HG03571 (cell line): Measurements from ENCODE around the gene CXCR4.
"Not testable (repeated sequence)": the region's sequence is repeated elsewhere in the genome, so short reads cannot be mapped to it uniquely, and the experiment has no call there.

Experiments used
- ATAC-seq: cut with Tn5 transposase; IDR thresholded peaks from one replicate; pipeline ENCODE4 v1.9.1; 2021; ENCODE audit not compliant: unreplicated experiment

CXCR4 gene

GRCh38 chr2:136115183-136115761, 2.7 kb downstream of the CXCR4 start:
- no peak for ATAC-seq

- no peak for ATAC-seq
Observed at GRCh38 chr2:136114382-136114781, 3.6 kb downstream of the CXCR4 start.

- ATAC-seq, result no peak
Observed at GRCh38 chr2:136113209-136113971, 4.6 kb downstream of the CXCR4 start.

DNA sequence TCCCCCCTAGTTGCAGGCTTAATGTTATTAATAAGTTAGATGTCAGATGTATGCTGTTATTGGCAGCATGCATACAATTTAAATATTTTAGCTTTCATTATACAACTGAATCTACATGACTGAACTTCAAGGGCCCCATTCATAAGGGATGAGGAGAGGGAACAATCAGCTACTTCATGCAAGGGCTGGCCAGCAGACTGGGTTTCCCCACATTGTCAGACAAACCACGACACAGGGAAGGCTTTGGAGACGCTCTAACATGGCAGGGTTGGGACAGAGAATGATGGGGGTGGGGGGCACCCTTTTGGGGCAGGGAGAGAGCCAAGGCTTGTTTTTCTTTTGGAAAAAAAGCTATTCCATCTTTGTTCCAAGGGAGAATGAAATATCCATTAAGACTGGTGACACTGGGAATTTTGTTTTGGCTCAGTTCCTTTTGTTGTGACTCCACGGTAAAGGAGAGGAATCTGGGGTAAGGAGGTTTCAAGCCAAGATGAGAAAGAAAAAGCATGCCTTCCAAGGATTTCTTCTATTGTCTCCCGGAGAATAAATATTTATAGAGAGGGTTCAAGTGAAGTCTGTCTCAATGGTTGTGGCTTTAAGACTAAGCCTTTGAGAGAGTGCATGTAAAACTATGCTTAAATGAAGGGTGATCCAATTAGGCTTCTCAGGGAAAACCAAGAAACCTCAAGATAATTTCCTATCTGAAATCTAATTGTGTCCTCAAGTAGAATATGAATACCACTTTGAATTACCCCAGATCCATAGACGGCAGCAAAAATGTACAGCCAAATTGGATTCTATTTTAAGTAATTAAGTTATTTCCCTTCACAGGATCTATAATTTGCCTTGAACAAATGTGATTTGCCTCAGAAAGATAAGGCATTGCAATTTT, 5.4 kb downstream of the CXCR4 start:
- no peak for ATAC-seq

- ATAC-seq, result no peak
Observed at GRCh38 chr2:136111711-136112110, 6.2 kb downstream of the CXCR4 start.

DNA sequence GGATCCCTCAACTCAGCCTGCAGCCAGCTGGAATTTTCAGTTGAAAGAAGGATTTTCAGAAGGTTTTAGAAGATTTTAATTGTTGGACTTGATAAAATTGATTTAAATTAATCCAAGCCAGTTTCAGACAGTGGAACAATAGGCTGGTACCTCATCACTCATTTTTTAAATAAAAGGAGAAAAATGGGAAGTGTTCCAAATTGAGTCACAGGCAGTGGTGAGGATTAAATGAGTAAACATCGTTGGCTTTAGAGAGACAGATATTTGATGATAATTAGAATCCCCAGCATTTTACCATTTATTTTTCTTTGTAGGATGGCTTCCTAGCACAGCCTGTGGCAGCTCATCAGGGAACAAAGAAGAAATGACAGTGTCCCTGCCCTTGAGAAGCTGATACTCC, 7.4 kb downstream of the CXCR4 start:
- ATAC-seq, result no peak

DNA sequence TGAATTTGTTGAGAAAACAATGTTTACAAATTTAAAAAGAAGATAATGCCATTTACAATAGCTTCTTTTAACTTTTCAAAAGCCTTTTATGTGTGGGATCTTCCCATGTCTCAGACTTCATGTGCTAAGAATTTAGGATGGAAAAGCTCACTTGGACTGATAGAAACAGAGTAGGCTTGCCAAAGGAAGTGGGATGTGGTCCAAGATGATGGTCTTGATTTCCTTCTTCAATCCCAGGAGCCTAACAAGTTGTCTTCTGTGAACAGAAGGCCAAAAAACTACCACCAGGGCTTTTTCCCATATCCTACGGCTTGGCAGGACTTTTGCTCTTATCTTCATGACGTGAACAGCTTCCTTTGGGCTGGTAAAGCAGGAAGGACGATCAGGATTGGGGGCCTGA, 9.5 kb downstream of the CXCR4 start:
- no peak for ATAC-seq

DNA sequence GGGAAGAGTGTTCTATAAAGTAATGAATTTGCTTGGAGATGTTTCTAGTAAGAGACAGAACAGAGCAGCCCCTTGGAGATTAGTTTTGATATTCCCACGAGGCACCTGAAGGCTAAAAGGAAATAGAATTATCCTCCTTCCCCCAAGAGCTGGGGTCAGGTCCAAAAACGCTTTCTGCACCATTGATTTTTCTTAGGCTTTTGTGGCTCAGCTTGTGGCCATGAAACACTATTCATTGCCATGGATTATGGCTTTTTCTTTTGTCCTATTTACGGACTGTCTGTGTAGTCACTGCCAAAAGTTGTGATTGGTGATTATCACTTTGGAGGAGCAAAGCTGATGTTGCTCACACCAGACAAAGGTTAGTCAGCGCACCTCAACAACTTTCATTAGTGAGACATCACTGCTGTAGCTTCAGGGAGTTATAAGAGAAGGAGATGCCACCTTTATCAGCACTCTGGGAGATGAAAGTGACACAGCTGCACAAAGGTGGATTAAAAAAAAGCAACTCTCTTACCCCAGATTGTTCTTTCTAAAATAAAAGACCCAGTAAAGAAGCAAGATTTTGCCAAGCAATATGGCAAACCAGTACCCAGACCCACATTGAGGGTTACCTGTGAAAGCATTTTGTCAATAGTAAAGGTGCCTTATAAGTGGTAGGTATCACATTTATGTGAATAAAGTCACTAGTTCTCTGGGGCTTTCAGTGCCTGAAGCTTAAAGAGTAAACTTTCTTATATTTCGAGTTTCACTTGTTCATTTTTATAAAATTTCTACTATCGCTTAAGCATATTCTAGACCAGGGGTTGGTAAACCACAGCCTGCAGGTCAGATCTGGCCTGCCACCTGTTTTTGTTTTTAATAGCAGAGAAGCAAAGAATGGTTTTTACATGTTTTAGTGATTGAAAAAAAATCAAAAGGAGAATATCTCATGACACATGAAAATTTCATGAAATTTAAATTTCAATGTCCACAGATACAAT, 10.6 kb downstream of the CXCR4 start:
- peak; percentile 59 for ATAC-seq

GRCh38 chr2:136106505-136106904, 11.4 kb downstream of the CXCR4 start:
- no peak for ATAC-seq

DNA sequence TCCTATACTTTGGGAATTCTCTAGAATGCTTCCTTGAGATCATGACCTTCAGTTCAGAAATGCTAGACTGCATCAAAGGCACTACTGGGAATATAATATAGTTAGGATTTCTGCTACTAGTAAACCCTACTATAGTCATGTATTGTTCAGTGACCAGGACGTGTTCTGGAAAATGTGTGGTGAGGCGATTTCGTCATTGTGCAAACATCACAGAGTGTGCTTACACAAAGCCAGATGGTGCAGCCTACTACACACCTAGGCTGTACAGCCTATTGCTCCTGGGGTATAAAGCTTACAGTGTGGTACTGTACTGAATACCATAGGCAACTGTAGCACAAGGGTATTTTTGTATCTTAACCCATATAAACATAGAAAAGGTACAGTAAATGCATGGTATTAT, 13.0 kb downstream of the CXCR4 start:
- ATAC-seq, result no peak

DNA sequence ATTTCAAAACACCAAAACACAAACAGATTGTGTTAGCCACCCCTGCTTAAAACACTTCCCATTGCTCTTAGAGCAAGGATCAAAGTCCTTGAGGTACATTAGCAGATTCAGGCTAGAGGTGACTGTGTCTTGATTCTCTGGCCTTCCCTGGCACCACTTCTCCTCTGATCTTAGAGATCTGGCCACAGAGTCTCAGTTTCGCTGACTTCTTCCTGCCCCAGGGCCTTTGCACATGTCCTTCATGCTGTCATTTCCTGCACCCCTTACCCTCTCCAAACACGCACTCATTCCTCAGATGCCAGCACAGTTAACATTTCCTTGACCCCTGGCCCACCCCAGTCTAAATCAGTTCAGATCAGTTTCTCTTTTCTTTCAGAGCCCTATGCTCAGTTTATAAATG, 16.9 kb downstream of the CXCR4 start:
- no peak for ATAC-seq

- no peak for ATAC-seq
Observed at GRCh38 chr2:136098441-136098840, 19.5 kb downstream of the CXCR4 start.

- ATAC-seq, result no peak
Observed at GRCh38 chr2:136093583-136093982, 24.4 kb downstream of the CXCR4 start.

DNA sequence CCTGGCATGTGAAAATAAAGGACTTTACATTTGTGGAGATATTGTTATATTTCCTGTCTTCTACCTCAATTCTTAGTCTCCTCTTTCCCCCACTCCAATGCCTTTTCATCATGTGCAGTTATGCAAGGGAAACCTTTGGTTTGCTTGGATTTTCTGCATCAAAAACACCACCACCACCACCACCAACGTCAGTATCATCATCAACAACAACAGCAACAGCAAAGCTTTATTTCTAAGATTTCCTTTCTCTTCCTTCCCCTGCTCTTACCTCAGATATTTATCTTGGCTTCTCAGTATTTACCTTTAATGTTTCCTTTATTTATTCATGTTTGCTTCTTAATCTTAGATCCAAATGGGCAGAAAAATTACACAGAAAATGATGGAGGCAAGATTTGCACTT, 26.1 kb downstream of the CXCR4 start:
- ATAC-seq, result no peak

DNA sequence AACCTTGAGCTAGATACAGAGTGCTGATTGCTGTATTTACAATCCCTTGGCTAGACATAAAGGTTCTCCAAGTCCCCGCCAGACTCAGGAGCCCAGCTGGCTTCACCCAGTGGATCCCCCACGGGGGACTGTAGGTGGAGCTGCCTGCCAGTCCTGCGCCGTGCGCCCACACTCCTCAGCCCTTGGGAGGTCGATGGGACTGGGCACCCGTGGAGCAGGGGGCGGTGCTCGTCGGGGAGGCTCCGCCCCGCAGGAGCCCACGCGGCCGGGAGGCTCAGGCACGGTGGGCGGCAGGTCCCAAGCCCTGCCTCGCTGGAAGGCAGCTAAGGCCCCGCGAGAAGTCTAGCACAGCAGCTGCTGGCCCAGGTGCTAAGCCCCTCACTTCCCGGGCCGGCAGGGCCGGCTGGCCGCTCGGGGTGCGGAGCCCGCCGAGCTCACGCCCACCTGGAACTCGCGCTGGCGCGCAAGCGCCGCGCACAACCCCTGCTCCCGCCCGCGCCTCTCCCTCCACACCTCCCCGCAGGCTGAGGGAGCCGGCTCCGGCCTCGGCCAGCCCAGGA, 30.0 kb downstream of the CXCR4 start:
- not testable (repeated sequence) for ATAC-seq

GRCh38 chr2:136086253-136087016, 31.5 kb downstream of the CXCR4 start:
- no peak for ATAC-seq

DNA sequence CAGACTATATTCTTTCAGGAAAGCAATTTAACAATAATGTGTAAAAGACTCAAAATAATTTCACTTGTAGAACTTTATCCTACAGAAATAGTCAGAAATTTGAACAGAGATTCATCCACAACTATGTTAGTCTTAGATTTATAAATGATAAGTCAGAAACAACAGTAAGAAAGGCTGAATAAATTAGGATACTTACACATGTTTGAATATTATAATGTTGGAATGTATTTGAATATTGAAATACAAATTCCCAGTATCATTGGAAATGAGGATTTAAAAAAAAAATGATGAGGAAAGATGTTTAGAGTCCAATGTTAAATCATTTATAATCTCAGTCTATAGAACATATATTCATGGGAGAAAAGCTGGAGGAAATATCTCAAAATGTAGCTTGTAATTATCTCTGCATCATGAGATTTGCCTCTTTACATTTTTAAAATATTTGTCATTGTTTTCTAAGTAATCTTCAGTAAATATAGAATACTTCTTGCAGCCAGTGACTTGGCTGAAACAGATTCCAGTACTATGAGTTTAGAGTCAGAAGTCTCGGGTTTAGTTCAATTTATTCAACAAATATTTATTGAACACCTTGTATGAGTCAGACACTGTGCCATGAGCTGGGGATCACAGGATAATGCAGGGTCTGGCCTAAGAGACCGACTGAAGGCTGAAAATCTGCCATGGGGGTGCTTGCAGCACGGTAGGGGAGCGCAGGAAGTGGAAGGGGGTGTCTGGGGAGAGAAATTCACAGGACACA, 32.3 kb downstream of the CXCR4 start:
- no peak for ATAC-seq

GRCh38 chr2:136081582-136082210, 36.3 kb downstream of the CXCR4 start:
- no peak for ATAC-seq
